AG09309 (cell line): ENCODE data around the gene HIPK3.

Source experiments
- DNase-seq: peaks from one replicate; pipeline ENCODE4 v3.0.0-alpha.2; 2010; ENCODE audit warnings: low read depth
- H3K4me3 ChIP-seq: 2 replicates; pipeline ENCODE4 v1.5.1; 2011; ENCODE audit warnings: mild to moderate bottlenecking, low read depth, low read length, moderate library complexity; ENCODE audit not compliant: control insufficient read depth
- TF ChIP-seq, protein P1 (sequence below): IDR thresholded peaks from 2 replicates; pipeline ENCODE4 v1.5.1; 2011; ENCODE audit warnings: mild to moderate bottlenecking, low read depth, low read length, inconsistent platforms; ENCODE audit not compliant: insufficient read depth, control insufficient read depth; ENCODE audit errors: missing control alignments

HIPK3 gene

GRCh38 chr11:33311680-33312079, 54.5 kb downstream of the HIPK3 start:
- no peak for DNase-seq
- TF ChIP-seq, protein P1, sequence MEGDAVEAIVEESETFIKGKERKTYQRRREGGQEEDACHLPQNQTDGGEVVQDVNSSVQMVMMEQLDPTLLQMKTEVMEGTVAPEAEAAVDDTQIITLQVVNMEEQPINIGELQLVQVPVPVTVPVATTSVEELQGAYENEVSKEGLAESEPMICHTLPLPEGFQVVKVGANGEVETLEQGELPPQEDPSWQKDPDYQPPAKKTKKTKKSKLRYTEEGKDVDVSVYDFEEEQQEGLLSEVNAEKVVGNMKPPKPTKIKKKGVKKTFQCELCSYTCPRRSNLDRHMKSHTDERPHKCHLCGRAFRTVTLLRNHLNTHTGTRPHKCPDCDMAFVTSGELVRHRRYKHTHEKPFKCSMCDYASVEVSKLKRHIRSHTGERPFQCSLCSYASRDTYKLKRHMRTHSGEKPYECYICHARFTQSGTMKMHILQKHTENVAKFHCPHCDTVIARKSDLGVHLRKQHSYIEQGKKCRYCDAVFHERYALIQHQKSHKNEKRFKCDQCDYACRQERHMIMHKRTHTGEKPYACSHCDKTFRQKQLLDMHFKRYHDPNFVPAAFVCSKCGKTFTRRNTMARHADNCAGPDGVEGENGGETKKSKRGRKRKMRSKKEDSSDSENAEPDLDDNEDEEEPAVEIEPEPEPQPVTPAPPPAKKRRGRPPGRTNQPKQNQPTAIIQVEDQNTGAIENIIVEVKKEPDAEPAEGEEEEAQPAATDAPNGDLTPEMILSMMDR: no peak
- no peak overlapping the region for H3K4me3 ChIP-seq

- H3K4me3 ChIP-seq: no peak overlapping the region
- TF ChIP-seq, protein P1: no peak
- DNase-seq: no peak
These were observed 58.6 kb downstream of the HIPK3 start for GRCh38 chr11:33315822-33316221.

GRCh38 chr11:33317662-33318061, 60.5 kb downstream of the HIPK3 start:
- TF ChIP-seq, protein P1: no peak
- no peak for DNase-seq
- no peak overlapping the region for H3K4me3 ChIP-seq

DNA sequence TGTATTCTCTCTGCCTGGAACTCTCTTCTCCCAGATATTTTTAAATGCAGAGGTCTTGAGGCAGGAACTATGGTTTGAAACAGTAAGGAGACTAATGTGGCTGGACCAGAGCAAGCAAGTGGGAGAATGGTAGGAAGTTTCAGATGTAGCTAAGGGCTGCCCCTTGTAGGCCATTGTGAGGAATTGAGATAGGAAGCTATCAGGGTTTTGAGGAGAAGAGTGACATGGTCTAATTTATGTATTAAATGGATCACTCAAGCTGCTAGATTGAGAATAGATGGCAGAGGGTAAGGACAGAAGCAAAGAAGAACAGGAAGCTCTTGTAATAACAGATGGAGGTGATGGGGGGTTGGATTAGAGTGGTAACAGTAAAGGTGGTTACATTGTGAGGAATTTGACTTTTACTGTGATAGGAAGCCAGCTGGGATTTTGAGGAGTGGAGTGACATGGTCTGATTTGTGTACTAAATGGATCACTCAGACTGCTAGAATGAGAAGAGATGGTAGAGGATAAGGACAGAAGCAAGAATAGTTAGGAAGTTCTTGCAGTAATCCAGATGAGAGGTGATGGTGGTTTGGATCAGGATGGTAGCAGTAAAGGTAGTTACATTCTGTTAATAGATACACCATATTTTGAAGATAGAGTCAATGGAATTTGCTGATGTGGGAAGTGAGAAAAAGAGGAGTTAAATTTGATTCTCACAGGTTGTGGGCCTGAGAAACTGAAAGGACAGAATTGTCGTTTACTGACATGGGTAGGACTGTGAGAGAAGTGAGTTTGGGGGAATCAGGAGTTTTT, 63.0 kb downstream of the HIPK3 start:
- TF ChIP-seq, protein P1: no peak
- no peak overlapping the region for H3K4me3 ChIP-seq
- DNase-seq: no peak

DNA sequence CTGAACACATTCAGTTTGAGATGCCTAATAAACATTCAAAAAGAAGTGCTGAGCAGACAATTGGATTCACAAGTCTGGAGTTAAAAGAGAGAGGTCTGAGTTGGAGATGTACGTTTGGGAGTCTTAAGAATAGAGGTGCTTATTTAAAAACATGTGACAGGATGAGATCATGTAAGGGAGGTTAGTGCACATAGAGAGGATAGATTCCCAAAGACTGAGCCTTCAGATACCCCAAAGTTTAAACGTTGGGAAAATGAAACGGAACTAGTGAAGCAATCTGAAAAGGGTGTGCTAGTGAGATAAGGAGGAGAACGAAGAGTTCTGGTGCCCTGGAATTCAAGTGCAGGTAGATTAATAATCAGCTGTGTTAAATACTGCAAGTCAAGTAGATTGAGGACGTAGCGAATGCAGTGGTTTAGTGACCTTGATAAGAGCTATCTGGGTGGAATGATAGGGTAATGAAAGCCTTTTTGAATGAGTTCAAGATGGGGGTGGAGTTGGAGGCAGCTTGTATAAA, 63.7 kb downstream of the HIPK3 start:
- TF ChIP-seq, protein P1: no peak
- DNase-seq: no peak
- H3K4me3 ChIP-seq: no peak overlapping the region

- TF ChIP-seq, protein P1: no peak
- no peak overlapping the region for H3K4me3 ChIP-seq
- DNase-seq: no peak
These were observed 64.2 kb downstream of the HIPK3 start for GRCh38 chr11:33321422-33321821.
